WTC11 (cell line): ENCODE measurements around the gene IFITM10.

Experiments
- AFF4 ChIP-seq: sonication (generic); formaldehyde crosslinking; IDR thresholded peaks from 2 replicates; pipeline ENCODE4 v1.8.1; 2023; ENCODE audit warnings: mild to moderate bottlenecking, missing genetic modification reagents, borderline replicate concordance
- ESRRA ChIP-seq: sonication (generic); formaldehyde crosslinking; IDR thresholded peaks from 2 replicates; pipeline ENCODE4 v1.8.1; 2022; ENCODE audit warnings: mild to moderate bottlenecking, missing genetic modification reagents, borderline replicate concordance
- FOXK1 ChIP-seq: sonication (generic); formaldehyde crosslinking; IDR thresholded peaks from 2 replicates; pipeline ENCODE4 v1.8.0; 2022; ENCODE audit warnings: mild to moderate bottlenecking, moderate library complexity, missing genetic modification reagents
- GTF2I ChIP-seq: fragments of 250-450 bp; sonication (Bioruptor Pico); conservative IDR thresholded peaks from 2 replicates; pipeline ENCODE4 v1.4.0; 2021; ENCODE audit warnings: mild to moderate bottlenecking
- MAX ChIP-seq: sonication (generic); formaldehyde crosslinking; IDR thresholded peaks from 2 replicates; pipeline ENCODE4 v1.8.0; 2022; ENCODE audit warnings: mild to moderate bottlenecking, missing genetic modification reagents
- NFYB ChIP-seq: sonication (generic); formaldehyde crosslinking; conservative IDR thresholded peaks from 2 replicates; pipeline ENCODE4 v1.8.0; 2022; ENCODE audit warnings: low read depth, missing genetic modification reagents
- NR2C2 ChIP-seq: sonication (generic); formaldehyde crosslinking; IDR thresholded peaks from 2 replicates; pipeline ENCODE4 v1.8.0; 2022; ENCODE audit warnings: mild to moderate bottlenecking, missing genetic modification reagents
- SMAD3 ChIP-seq: sonication (generic); formaldehyde crosslinking; IDR thresholded peaks from 2 replicates; pipeline ENCODE4 v1.8.0; 2022; ENCODE audit warnings: missing genetic modification reagents, mild to moderate bottlenecking, borderline replicate concordance
- SOX15 ChIP-seq: fragments of 250-450 bp; sonication (Bioruptor Pico); IDR thresholded peaks from 2 replicates; pipeline ENCODE4 v1.9.0; 2021; ENCODE audit warnings: mild to moderate bottlenecking
- SP1 ChIP-seq: sonication (generic); formaldehyde crosslinking; conservative IDR thresholded peaks from 2 replicates; pipeline ENCODE4 v1.8.1; 2022; ENCODE audit warnings: missing genetic modification reagents
- ZSCAN18 ChIP-seq: fragments of 250-450 bp; sonication (Bioruptor Pico); IDR thresholded peaks from 2 replicates; pipeline ENCODE4 v2.1.2; 2022; ENCODE audit warnings: mild to moderate bottlenecking, moderate library complexity
- TF ChIP-seq, protein P1 (sequence below): fragments of 200-600 bp; IDR thresholded peaks from 2 replicates; pipeline ENCODE4 v1.8.0; 2022; ENCODE audit warnings: antibody characterized with exemption
- TF ChIP-seq, protein P2 (sequence below): sonication (generic); formaldehyde crosslinking; conservative IDR thresholded peaks from 2 replicates; pipeline ENCODE4 v1.8.1; 2023; ENCODE audit warnings: mild to moderate bottlenecking, low read depth, missing genetic modification reagents, moderate library complexity

DNA sequence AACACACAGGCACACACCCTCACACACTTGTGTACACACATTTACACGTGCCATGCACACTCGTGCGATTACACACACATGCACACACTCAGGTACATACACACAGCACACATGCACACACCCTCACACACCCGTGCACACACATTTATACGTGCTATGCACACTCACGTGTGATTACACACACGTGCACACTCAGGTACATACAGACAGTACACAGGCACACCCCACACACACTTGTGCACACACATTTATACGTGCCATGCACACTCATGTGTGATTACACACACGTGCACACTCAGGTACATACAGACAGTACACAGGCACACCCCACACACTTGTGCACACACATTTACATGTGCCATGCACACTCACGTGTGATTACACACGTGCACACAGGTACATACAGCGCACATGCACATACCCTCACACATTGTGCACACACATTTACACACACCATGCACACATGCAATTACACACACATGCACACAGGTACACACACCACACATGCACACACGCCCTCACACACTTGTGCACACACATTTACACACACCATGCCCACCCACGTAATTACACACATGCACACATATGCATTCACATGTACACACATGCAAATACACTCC is 4.6 kb downstream of the IFITM10 start:
- TF ChIP-seq NFYB (CRISPR knock-in tag) (no peak), SP1 (CRISPR knock-in tag) (no peak), MAX (CRISPR knock-in tag) (no peak), ESRRA (CRISPR knock-in tag) (no peak), SMAD3 (CRISPR knock-in tag) (no peak), AFF4 (CRISPR knock-in tag) (no peak), FOXK1 (CRISPR knock-in tag) (no peak), GTF2I (CRISPR knock-in tag) (no peak), NR2C2 (no peak), ZSCAN18 (CRISPR knock-in tag) (no peak), SOX15 (CRISPR knock-in tag) (no peak)
- TF ChIP-seq, protein P1, sequence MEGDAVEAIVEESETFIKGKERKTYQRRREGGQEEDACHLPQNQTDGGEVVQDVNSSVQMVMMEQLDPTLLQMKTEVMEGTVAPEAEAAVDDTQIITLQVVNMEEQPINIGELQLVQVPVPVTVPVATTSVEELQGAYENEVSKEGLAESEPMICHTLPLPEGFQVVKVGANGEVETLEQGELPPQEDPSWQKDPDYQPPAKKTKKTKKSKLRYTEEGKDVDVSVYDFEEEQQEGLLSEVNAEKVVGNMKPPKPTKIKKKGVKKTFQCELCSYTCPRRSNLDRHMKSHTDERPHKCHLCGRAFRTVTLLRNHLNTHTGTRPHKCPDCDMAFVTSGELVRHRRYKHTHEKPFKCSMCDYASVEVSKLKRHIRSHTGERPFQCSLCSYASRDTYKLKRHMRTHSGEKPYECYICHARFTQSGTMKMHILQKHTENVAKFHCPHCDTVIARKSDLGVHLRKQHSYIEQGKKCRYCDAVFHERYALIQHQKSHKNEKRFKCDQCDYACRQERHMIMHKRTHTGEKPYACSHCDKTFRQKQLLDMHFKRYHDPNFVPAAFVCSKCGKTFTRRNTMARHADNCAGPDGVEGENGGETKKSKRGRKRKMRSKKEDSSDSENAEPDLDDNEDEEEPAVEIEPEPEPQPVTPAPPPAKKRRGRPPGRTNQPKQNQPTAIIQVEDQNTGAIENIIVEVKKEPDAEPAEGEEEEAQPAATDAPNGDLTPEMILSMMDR: no peak
- TF ChIP-seq, protein P2, sequence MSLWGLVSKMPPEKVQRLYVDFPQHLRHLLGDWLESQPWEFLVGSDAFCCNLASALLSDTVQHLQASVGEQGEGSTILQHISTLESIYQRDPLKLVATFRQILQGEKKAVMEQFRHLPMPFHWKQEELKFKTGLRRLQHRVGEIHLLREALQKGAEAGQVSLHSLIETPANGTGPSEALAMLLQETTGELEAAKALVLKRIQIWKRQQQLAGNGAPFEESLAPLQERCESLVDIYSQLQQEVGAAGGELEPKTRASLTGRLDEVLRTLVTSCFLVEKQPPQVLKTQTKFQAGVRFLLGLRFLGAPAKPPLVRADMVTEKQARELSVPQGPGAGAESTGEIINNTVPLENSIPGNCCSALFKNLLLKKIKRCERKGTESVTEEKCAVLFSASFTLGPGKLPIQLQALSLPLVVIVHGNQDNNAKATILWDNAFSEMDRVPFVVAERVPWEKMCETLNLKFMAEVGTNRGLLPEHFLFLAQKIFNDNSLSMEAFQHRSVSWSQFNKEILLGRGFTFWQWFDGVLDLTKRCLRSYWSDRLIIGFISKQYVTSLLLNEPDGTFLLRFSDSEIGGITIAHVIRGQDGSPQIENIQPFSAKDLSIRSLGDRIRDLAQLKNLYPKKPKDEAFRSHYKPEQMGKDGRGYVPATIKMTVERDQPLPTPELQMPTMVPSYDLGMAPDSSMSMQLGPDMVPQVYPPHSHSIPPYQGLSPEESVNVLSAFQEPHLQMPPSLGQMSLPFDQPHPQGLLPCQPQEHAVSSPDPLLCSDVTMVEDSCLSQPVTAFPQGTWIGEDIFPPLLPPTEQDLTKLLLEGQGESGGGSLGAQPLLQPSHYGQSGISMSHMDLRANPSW: no peak
